Testis (tissue), 2 donors: ENCODE results near the gene IPO11.

ENCODE experiments used
- CTCF ChIP-seq, 3 experiments: fragments of 450-650 bp in 2 of 3; fragments of 200-600 bp in 1 of 3; sonication (generic) in 1 of 3; IDR thresholded peaks; one replicate each; pipeline ENCODE4 v1.5.1; 2016 to 2019; ENCODE audit warnings: antibody characterized with exemption in 3 of 3, mild to moderate bottlenecking in 2 of 3, moderate library complexity in 1 of 3
- POLR2A ChIP-seq: fragments of 450-650 bp; IDR thresholded peaks from one replicate; pipeline ENCODE4 v1.6.1; 2017; ENCODE audit warnings: antibody characterized with exemption, mild to moderate bottlenecking, moderate library complexity

GRCh38 chr5:62486672-62487071 is 74.1 kb downstream of the IPO11 start:
- TF ChIP-seq CTCF (IDR thresholded peaks at IDR 0.05) (no peak), POLR2A (no peak)
